ENCODE results near the gene ADAMTSL1. TPM values are rescaled to one million over a fixed set of nuclear protein-coding genes. Genes with fewer than 3 reads are reported as not detected.

Gene ADAMTSL1
- total RNA-seq, 4 donors from 2014 or later, result 21.3 to 138 (median 125) TPM

DNA sequence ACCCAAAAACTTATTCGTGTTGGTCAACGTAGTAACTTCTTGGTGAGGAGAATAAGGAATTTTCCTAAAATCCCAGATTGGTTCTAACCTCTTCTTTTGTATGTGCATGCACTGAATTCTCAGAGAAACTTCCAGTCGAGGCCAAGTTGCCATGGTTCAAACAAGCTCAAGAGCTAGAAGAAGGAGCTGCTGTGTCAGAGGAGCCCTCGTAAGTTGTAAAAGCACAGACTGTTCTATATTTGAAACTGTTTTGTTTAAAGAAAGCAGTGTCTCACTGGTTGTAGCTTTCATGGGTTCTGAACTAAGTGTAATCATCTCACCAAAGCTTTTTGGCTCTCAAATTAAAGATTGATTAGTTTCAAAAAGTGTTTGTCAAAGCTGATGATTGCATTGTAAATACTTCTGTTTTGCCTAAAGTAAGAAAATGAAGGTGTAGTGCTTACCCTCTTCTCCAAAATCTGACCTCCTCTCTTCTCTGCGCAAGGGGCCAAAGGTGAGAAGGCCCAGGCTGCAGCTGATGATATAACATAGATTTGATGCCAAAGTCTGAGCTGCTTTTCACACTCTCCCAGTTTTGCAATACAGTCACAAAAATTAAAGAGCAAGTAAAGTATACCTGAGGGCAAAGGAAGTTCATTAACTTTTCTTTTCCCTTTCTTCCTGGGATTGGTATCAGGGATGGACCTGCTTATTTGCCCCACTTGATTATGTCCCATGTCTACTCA is 210.8 kb downstream of the ADAMTSL1 start:
- Histone ChIP-seq H3K4me3 (no peak overlapping the region), H3K27me3 (no peaks in the 10 kb centered on the region), H3K4me1 (peaks cover 12 to 37% (median 15%) of the 10 kb centered on the region in 3 donors), H3K36me3 (no peaks in the 10 kb centered on the region), H3K9me3 (no peaks in the 10 kb centered on the region), H3K27ac (peak overlapping the region; percentile 69 to 76 (median 74))
- 51 to 53% methylated on average over 5 of the region's 5 CpGs for WGBS, 2 donors (ENCODE audit: low coverage in 1 of 2)
- ATAC-seq, result peak; percentile 76
- no peak for TF ChIP-seq POLR2AphosphoS5 (IDR thresholded peaks at IDR 0.05)
- no peak for TF ChIP-seq POLR2A (IDR thresholded peaks at IDR 0.05)
- no peak for TF ChIP-seq EP300 (IDR thresholded peaks at IDR 0.05)
- TF ChIP-seq, protein P1, sequence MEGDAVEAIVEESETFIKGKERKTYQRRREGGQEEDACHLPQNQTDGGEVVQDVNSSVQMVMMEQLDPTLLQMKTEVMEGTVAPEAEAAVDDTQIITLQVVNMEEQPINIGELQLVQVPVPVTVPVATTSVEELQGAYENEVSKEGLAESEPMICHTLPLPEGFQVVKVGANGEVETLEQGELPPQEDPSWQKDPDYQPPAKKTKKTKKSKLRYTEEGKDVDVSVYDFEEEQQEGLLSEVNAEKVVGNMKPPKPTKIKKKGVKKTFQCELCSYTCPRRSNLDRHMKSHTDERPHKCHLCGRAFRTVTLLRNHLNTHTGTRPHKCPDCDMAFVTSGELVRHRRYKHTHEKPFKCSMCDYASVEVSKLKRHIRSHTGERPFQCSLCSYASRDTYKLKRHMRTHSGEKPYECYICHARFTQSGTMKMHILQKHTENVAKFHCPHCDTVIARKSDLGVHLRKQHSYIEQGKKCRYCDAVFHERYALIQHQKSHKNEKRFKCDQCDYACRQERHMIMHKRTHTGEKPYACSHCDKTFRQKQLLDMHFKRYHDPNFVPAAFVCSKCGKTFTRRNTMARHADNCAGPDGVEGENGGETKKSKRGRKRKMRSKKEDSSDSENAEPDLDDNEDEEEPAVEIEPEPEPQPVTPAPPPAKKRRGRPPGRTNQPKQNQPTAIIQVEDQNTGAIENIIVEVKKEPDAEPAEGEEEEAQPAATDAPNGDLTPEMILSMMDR (IDR thresholded peaks at IDR 0.05), result no peak

DNA sequence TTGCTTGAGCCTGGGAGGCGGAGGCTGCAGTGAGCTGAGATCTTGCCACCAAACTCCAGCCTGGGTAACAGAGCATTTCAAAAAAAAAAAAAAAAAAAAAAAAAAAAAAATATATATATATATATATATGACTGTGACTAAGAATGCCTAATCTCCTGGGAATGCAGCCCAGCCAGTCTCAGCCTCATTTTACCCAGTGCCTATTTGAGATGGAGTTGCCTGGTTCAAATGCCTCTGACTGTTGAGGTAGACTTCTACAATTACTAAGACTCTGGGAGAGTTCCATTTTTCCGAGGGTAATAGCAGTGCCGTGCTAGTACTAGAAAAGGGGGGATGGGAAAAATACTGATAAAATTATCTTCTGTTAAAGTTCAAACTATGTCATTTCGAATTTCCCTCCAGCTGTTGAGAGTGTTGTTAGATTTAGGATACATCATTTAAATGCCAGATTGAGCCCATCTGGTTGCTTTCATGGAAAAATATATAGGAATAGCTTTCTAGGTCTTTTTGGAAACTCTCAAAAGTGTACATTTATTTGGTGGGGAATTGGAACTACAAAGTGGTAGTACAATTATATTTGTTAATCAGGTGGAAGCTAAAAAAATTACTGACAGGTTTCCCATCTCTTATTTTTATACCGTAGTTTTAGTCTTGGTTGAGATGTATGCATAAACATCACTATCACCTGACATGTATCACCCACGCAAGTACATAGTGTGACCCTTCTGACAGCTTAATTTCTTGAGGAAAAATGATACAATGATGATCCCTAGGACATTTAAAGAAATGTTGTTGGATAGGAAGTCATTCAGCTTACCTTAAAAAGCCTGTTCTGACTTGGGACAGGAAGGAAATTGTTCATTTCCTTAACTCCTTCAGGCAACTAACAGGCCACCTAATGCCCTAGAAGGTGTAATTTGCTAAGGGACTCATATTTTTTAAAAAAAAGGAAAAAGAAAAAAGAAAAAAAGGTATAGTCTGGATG is 214.9 kb downstream of the ADAMTSL1 start:
- Histone ChIP-seq H3K36me3 (no peaks in the 10 kb centered on the region), H3K27me3 (no peaks in the 10 kb centered on the region), H3K4me3 (no peak overlapping the region), H3K4me1 (peaks cover 9 to 37% (median 10%) of the 10 kb centered on the region in 3 donors), H3K27ac (no peak overlapping the region), H3K9me3 (no peaks in the 10 kb centered on the region)
- 74 to 80% methylated on average over 5 of the region's 6 CpGs for WGBS, 2 donors (ENCODE audit: low coverage in 1 of 2)
- TF ChIP-seq EP300 (IDR thresholded peaks at IDR 0.05) (no peak), POLR2AphosphoS5 (IDR thresholded peaks at IDR 0.05) (no peak), POLR2A (IDR thresholded peaks at IDR 0.05) (no peak)
- TF ChIP-seq, protein P1 (IDR thresholded peaks at IDR 0.05), result no peak
- ATAC-seq, result no peak

DNA sequence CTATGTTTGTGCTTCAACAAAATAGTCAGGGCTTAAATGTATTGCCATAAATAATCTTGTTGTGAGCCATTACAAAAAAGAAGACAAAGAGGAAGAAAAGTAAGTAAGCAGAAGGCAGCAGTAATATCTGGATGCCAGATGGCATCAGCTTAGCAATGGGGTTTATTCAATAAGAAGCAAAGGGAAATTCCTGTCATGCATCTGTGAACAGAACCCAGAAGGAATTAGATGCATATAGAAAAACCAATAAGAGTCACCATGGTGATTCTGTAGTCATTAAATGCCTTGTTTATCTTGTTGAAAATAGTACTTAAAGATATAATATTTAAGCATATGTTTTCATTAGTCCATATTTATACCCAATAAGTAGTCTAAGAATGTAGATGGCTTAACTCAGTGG is 216.0 kb downstream of the ADAMTSL1 start:
- Histone ChIP-seq H3K27ac (no peak overlapping the region), H3K4me3 (no peak overlapping the region), H3K27me3 (no peaks in the 10 kb centered on the region), H3K36me3 (peaks cover 0 to 2% of the 10 kb centered on the region in 2 donors), H3K4me1 (peaks cover 1 to 27% (median 6%) of the 10 kb centered on the region in 3 donors), H3K9me3 (peaks cover 0 to 3% (median 0%) of the 10 kb centered on the region in 3 donors)
- TF ChIP-seq, protein P1 (IDR thresholded peaks at IDR 0.05), result no peak
- ATAC-seq, result no peak

DNA sequence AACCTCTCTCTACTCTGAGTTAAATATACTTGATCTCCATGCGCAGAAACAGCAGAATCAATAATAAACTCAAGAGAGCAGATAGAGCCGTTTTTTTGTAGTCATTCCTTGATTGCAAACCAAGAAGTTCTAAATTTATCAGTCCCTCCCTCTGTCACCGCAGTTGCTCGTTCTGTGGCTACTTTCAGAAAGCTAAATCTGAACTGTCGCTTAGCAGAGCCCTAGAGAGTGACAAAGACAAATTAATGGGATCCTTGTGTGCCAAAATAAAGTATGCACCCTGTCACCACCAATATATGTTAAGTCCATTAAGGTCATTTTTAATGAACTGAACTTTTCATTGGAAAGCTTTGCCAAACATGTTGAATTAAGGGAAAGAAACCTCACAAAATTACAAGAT is 218.3 kb downstream of the ADAMTSL1 start:
- Histone ChIP-seq H3K9me3 (peaks cover 0 to 6% (median 0%) of the 10 kb centered on the region in 3 donors), H3K4me1 (peaks cover 0 to 13% (median 0%) of the 10 kb centered on the region in 3 donors), H3K27me3 (no peaks in the 10 kb centered on the region), H3K4me3 (no peak overlapping the region), H3K27ac (no peak overlapping the region), H3K36me3 (peaks cover 0 to 15% of the 10 kb centered on the region in 2 donors)
- TF ChIP-seq POLR2AphosphoS5 (IDR thresholded peaks at IDR 0.05), result no peak
- no peak for TF ChIP-seq POLR2A (IDR thresholded peaks at IDR 0.05)
- TF ChIP-seq EP300 (IDR thresholded peaks at IDR 0.05), result no peak
- TF ChIP-seq, protein P1 (IDR thresholded peaks at IDR 0.05), result no peak
- no peak for ATAC-seq
- 47 to 57% methylated on average over 3 to 5 of the region's 5 CpGs for WGBS, 2 donors (ENCODE audit: low coverage in 1 of 2)
